Measurements from ENCODE around the gene CTBP1.

DNA sequence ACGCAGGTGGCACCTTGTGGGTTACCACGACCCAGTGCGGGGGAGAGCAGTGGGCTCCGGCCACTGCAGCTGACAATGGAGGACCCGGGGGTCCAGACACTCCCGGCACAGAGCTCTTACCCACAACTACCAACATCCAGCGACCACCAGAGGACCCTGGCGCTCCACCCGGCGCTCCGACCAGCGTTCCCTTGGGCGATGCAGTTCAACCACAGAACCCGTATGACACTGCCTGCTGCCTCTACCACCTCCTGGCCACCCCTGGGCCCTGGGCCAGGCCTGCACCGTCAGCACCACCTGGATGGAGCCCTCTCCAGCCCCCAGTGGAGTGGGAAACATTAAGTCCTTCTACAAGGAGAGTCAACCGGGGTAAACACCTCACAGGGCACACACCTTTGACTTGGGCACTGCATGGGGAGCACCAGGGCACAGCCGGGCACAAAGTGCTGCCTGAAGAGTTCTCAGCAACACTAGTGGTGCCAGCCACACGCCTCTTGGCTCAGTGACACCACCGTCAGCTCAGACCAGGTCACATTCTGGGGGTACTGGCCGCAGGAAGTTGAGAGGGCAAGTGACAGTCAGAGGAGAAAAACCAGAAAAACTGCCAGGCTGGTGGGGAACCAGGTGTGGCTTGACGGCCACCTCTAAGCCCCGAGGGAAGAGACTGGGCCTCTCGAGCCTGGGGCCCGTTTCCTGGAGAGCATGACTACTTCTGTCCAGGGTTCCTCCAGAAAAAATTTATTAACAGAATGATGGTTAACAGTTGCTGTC is 2.6 kb downstream of the CTBP1 start:
- TF ChIP-seq POLR2A (IDR thresholded peaks at IDR 0.05) (no peak), POLR2AphosphoS5 (IDR thresholded peaks at IDR 0.05) (no peak)
- TF ChIP-seq, protein P1, sequence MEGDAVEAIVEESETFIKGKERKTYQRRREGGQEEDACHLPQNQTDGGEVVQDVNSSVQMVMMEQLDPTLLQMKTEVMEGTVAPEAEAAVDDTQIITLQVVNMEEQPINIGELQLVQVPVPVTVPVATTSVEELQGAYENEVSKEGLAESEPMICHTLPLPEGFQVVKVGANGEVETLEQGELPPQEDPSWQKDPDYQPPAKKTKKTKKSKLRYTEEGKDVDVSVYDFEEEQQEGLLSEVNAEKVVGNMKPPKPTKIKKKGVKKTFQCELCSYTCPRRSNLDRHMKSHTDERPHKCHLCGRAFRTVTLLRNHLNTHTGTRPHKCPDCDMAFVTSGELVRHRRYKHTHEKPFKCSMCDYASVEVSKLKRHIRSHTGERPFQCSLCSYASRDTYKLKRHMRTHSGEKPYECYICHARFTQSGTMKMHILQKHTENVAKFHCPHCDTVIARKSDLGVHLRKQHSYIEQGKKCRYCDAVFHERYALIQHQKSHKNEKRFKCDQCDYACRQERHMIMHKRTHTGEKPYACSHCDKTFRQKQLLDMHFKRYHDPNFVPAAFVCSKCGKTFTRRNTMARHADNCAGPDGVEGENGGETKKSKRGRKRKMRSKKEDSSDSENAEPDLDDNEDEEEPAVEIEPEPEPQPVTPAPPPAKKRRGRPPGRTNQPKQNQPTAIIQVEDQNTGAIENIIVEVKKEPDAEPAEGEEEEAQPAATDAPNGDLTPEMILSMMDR (IDR thresholded peaks at IDR 0.05): no peak

Measured in breast epithelium (tissue), 3 donors.